H1 (cell line): ENCODE data around the gene OTOF. TPM values are rescaled to one million over a fixed set of nuclear protein-coding genes. Genes with fewer than 3 reads are reported as not detected.

ENCODE experiments used
- CTCF ChIA-PET: fragments of 300-600 bp; sonication (Branson Sonifier 250); formaldehyde crosslinking; loops from one replicate; lab custom pipeline; 2021; ENCODE audit not compliant: partially characterized antibody; lab: Charles Lee
- POLR2A ChIA-PET: fragments of 300-600 bp; sonication (Branson Sonifier 250); formaldehyde crosslinking; loops from one replicate; lab custom pipeline; 2021; ENCODE audit warnings: inconsistent platforms; ENCODE audit not compliant: partially characterized antibody; lab: Charles Lee
- DNase-seq, 2 experiments: peaks; one replicate each; pipeline versions ENCODE4 v3.0.0 to v3.0.0-alpha.2; 2010 to 2022; ENCODE audit warnings: low spot score in 2 of 2, low read depth in 1 of 2, mixed read lengths in 1 of 2
- FAIRE-seq: peaks from 2 replicates; lab custom pipeline; 2011; peaks lifted over from hg19 to GRCh38; lab: Jason Lieb, UNC
- H2AFZ ChIP-seq: 2 replicates; pipeline ENCODE4 v1.8.1; 2012; ENCODE audit warnings: low read length, inconsistent platforms
- H2AK5ac ChIP-seq: 2 replicates; pipeline ENCODE4 v1.6.1; 2013; ENCODE audit warnings: low read depth, low read length
- H2BK120ac ChIP-seq: replicated peaks from 2 replicates; pipeline ENCODE3; 2013; ENCODE audit warnings: low read depth, low read length, inconsistent platforms
- H2BK12ac ChIP-seq: 2 replicates; pipeline ENCODE4 v1.6.1; 2013; ENCODE audit warnings: low read depth, low read length
- H2BK15ac ChIP-seq: 2 replicates; pipeline ENCODE4 v1.6.1; 2013; ENCODE audit warnings: low read length
- H2BK20ac ChIP-seq: 2 replicates; pipeline ENCODE4 v1.6.1; 2013; ENCODE audit warnings: low read length
- H2BK5ac ChIP-seq: 2 replicates; pipeline ENCODE4 v1.6.1; 2013; ENCODE audit warnings: low read depth, low read length
- H3K14ac ChIP-seq: 2 replicates; pipeline ENCODE4 v1.6.1; 2013; ENCODE audit warnings: inconsistent platforms; ENCODE audit not compliant: insufficient read length
- H3K18ac ChIP-seq: 2 replicates; pipeline ENCODE4 v1.6.1; 2013; ENCODE audit warnings: low read length; ENCODE audit errors: extremely low read depth
- H3K23ac ChIP-seq: 2 replicates; pipeline ENCODE4 v1.6.1; 2013; ENCODE audit warnings: inconsistent platforms; ENCODE audit not compliant: insufficient read length
- H3K23me2 ChIP-seq: 2 replicates; pipeline ENCODE4 v1.6.1; 2013; ENCODE audit warnings: low read depth, low read length
- H3K27ac ChIP-seq: 2 replicates; pipeline ENCODE4 v1.6.1; 2011; ENCODE audit warnings: low read depth, low read length, inconsistent platforms
- H3K27me3 ChIP-seq, 4 experiments: replicated peaks in 1 of 4; 1 replicate in 1 of 4; 2 replicates in 3 of 4; pipeline versions ENCODE4 v1.6.1 to v1.8.1; 2011 to 2013; ENCODE audit warnings: low read length in 3 of 4, mild to moderate bottlenecking in 3 of 4, inconsistent platforms in 2 of 4, mixed read lengths in 2 of 4, moderate library complexity in 1 of 4; ENCODE audit not compliant: control insufficient read depth in 3 of 4, insufficient read depth in 3 of 4; ENCODE audit errors: extremely low read depth in 1 of 4
- H3K36me3 ChIP-seq, 4 experiments: 2 replicates each; pipeline versions ENCODE4 v1.6.1 to v1.8.1; 2011 to 2013; ENCODE audit warnings: mild to moderate bottlenecking in 4 of 4, low read length in 3 of 4, moderate library complexity in 2 of 4, control low read depth in 1 of 4, inconsistent platforms in 1 of 4; ENCODE audit not compliant: insufficient read depth in 4 of 4, control insufficient read depth in 2 of 4
- H3K4ac ChIP-seq: replicated peaks from 2 replicates; pipeline ENCODE3; 2013; ENCODE audit warnings: low read length, low read depth, mixed read lengths, inconsistent platforms; ENCODE audit not compliant: insufficient read length
- H3K4me1 ChIP-seq, 4 experiments: replicated peaks in 1 of 4; 1 replicate in 1 of 4; 2 replicates in 3 of 4; pipeline versions ENCODE4 v1.6.1 to v1.8.1; 2011 to 2013; ENCODE audit warnings: low read length in 3 of 4, inconsistent platforms in 2 of 4, mixed read lengths in 1 of 4; ENCODE audit not compliant: insufficient read depth in 4 of 4, control insufficient read depth in 3 of 4
- H3K4me2 ChIP-seq, 2 experiments: 2 replicates each; pipeline versions ENCODE4 v1.6.1 to v1.8.1; 2011 to 2013; ENCODE audit warnings: low read depth in 2 of 2, low read length in 2 of 2, control low read depth in 1 of 2, inconsistent platforms in 1 of 2, mild to moderate bottlenecking in 1 of 2; ENCODE audit not compliant: insufficient read depth in 1 of 2
- H3K4me3 ChIP-seq, 4 experiments: fragments of 200-600, 300-600 bp in 1 of 4; sonication (generic), shearing (Covaris generic), sonication (Bioruptor Twin) in 1 of 4; 2 replicates each; pipeline versions ENCODE4 v1.5.1 to v1.8.1; 2011 to 2016; ENCODE audit warnings: low read length in 4 of 4, low read depth in 3 of 4, control low read depth in 2 of 4, inconsistent platforms in 2 of 4, mild to moderate bottlenecking in 2 of 4, mixed read lengths in 1 of 4, moderate library complexity in 1 of 4; ENCODE audit not compliant: insufficient read depth in 2 of 4; ENCODE audit errors: extremely low read depth in 1 of 4
- H3K56ac ChIP-seq: replicated peaks from 2 replicates; pipeline ENCODE3; 2013; ENCODE audit warnings: low read depth, mild to moderate bottlenecking, mixed read lengths, low read length, inconsistent platforms; ENCODE audit not compliant: insufficient read length
- H3K79me1 ChIP-seq: 2 replicates; pipeline ENCODE4 v1.6.1; 2013; ENCODE audit warnings: low read depth, low read length, control low read depth
- H3K79me2 ChIP-seq, 2 experiments: 2 replicates each; pipeline versions ENCODE4 v1.6.1 to v1.8.1; 2012 to 2013; ENCODE audit warnings: low read length in 2 of 2, mild to moderate bottlenecking in 2 of 2, inconsistent platforms in 1 of 2; ENCODE audit not compliant: insufficient read depth in 2 of 2, control insufficient read depth in 1 of 2
- H3K9ac ChIP-seq, 4 experiments: replicated peaks in 1 of 4; 1 replicate in 1 of 4; 2 replicates in 3 of 4; pipeline versions ENCODE4 v1.6.1 to v1.8.1; 2011 to 2013; ENCODE audit warnings: low read depth in 3 of 4, low read length in 3 of 4, control low read depth in 2 of 4, mild to moderate bottlenecking in 2 of 4, moderate library complexity in 2 of 4, inconsistent platforms in 1 of 4; ENCODE audit errors: extremely low read depth in 1 of 4
- H3K9me3 ChIP-seq, 2 experiments: 2 replicates each; pipeline versions ENCODE4 v1.6.1 to v1.8.1; 2012 to 2013; ENCODE audit warnings: mild to moderate bottlenecking in 2 of 2, moderate library complexity in 2 of 2, control low read depth in 1 of 2, inconsistent platforms in 1 of 2, low read depth in 1 of 2, low read length in 1 of 2, mixed read lengths in 1 of 2; ENCODE audit not compliant: insufficient read depth in 2 of 2
- H4K20me1 ChIP-seq, 2 experiments: replicated peaks in 1 of 2; 2 replicates each; pipeline versions ENCODE3 to v1.8.1; 2011 to 2013; ENCODE audit warnings: inconsistent platforms in 2 of 2, low read length in 2 of 2, mild to moderate bottlenecking in 1 of 2; ENCODE audit not compliant: insufficient read depth in 2 of 2, control insufficient read depth in 1 of 2
- H4K5ac ChIP-seq: 2 replicates; pipeline ENCODE4 v1.6.1; 2013; ENCODE audit warnings: low read length, low read depth, mixed read lengths, inconsistent platforms; ENCODE audit not compliant: insufficient read length
- H4K8ac ChIP-seq: 2 replicates; pipeline ENCODE4 v1.8.0; 2013; ENCODE audit warnings: mild to moderate bottlenecking, moderate library complexity, low read length, inconsistent platforms; ENCODE audit not compliant: insufficient read depth; ENCODE audit errors: extremely low read depth
- H4K91ac ChIP-seq: replicated peaks from 2 replicates; pipeline ENCODE3; 2013; ENCODE audit warnings: low read length, mixed read lengths, inconsistent platforms; ENCODE audit not compliant: insufficient read length
- FOSL1 ChIP-seq: IDR thresholded peaks from 2 replicates; pipeline ENCODE4 v1.6.1; 2011; ENCODE audit warnings: mild to moderate bottlenecking, low read depth, low read length, moderate library complexity; ENCODE audit not compliant: insufficient read depth
- RAD21 ChIP-seq, 2 experiments: IDR thresholded peaks in 1 of 2; conservative IDR thresholded peaks in 1 of 2; 2 replicates each; pipeline ENCODE4 v1.6.1; 2011; ENCODE audit warnings: low read depth in 2 of 2, low read length in 2 of 2, improper control_type of control experiment in 1 of 2, inconsistent platforms in 1 of 2, mild to moderate bottlenecking in 1 of 2, moderate library complexity in 1 of 2
- WGBS, 2 experiments: shearing (Covaris generic) in 1 of 2; methylation state at CpG; one replicate each; pipeline versions ENCODE4 v1.1.6 to v1.1.7; 2013 to 2015; ENCODE audit warnings: low lambda C conversion rate in 2 of 2, mixed read lengths in 2 of 2, inconsistent platforms in 1 of 2, low coverage in 1 of 2, missing lambda C conversion rate in 1 of 2; ENCODE audit not compliant: insufficient replicate concordance in 2 of 2, insufficient coverage in 1 of 2, insufficient read length in 1 of 2; ENCODE audit errors: extremely low coverage in 1 of 2, missing lambda C conversion rate in 1 of 2; 5-methylcytosine and 5-hydroxymethylcytosine counted together
- polyA plus RNA-seq, 7 experiments: library from polyadenylated mRNA; depleted of rRNA in 3 of 7; stranded (reverse) in 5 of 7; unstranded in 2 of 7; fragments of >200 nt in 5 of 7; fragments of 200-250 nt in 2 of 7; gene quantifications; 1 replicate in 5 of 7; 2 replicates in 1 of 7; 4 replicates in 1 of 7; pipeline versions ENCODE4 v1.2.1 to v1.2.3, GENCODE V29; 2011 to 2013; ENCODE audit warnings: missing spikeins in 2 of 7, mixed read lengths in 2 of 7
- total RNA-seq: library from RNA; stranded (reverse); fragmentation: NEBNext Ultra II Directional; extraction: Animal tissue kit (Norgen Biotek cat#: 25700); gene quantifications from 2 replicates; pipeline ENCODE4 v1.2.1, GENCODE V29; 2021
- TF ChIP-seq, protein P1 (sequence below), 3 experiments: IDR thresholded peaks; 1 replicate in 2 of 3; 2 replicates in 1 of 3; pipeline versions ENCODE4 v1.5.1 to v1.6.1; 2011; ENCODE audit warnings: low read length in 3 of 3, mild to moderate bottlenecking in 3 of 3, inconsistent platforms in 2 of 3, low read depth in 1 of 3, moderate library complexity in 1 of 3; ENCODE audit not compliant: insufficient read depth in 1 of 3; ENCODE audit errors: control extremely low read depth in 1 of 3

The OTOF gene
- total and polyA plus RNA-seq, 2 of the 8 experiments (the other 6 are each of a cell fraction or from before 2014, with no cell fraction given), result 0.06 TPM; not detected in 1

DNA sequence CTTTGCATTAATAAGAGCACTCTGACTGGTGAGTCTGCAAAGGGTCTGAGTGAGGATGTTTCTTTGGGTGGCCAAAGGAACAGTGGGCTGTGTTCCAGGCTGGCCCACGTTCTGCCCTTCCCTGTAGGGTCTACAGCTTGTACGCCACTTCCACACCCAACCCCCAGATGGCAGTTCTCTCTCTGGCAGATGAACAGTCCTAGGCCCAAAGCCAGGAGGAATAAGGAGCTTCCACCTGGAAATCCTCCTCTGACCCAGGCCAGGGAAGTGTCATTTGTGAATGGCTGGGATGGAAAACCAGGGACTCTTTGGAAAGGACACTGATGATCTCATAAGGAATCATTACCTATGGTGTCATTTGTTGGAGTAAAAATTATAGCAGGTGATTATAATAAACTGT, 6.6 kb downstream of the OTOF start:
- Histone ChIP-seq H2BK12ac (no peak overlapping the region), H2BK15ac (no peak overlapping the region), H2AFZ (no peak overlapping the region), H3K9ac (no peak overlapping the region), H3K27me3 (peaks cover 0 to 3% (median 0%) of the 10 kb centered on the region in 4 experiments; a peak in 1 of 7 replicates), H3K27ac (no peak overlapping the region), H4K91ac (no peak overlapping the region), H3K9me3 (no peaks in the 10 kb centered on the region; a peak in 1 of 4 replicates), H3K14ac (no peak overlapping the region), H3K79me1 (no peaks in the 10 kb centered on the region), H3K23ac (no peak overlapping the region), H3K18ac (no peak overlapping the region), H2AK5ac (no peak overlapping the region; the same call in 1 of the 2 replicates), H3K4me3 (no peak overlapping the region), H3K36me3 (no peaks in the 10 kb centered on the region), H2BK20ac (no peak overlapping the region), H4K8ac (no peak overlapping the region), H4K5ac (no peak overlapping the region), H3K79me2 (no peaks in the 10 kb centered on the region), H3K23me2 (peaks cover 6% of the 10 kb centered on the region; the same call in 1 of the 2 replicates), H3K56ac (no peak overlapping the region), H2BK5ac (no peak overlapping the region; the same call in 1 of the 2 replicates), H2BK120ac (no peak overlapping the region), H3K4me2 (no peak overlapping the region), H3K4ac (no peak overlapping the region), H4K20me1 (peaks cover 0 to 6% of the 10 kb centered on the region in 2 experiments), H3K4me1 (peaks cover 0 to 3% (median 0%) of the 10 kb centered on the region in 4 experiments; a peak in 2 of 7 replicates)
- TF ChIP-seq RAD21 (IDR thresholded peaks at IDR 0.05 in 1 of 2, conservative IDR thresholded peaks at IDR 0.05 in 1 of 2; ENCODE audit: low read depth in 2 of 2, low read length in 2 of 2), result peak; percentile 36 to 51; a peak in 3 of 4 replicates
- TF ChIP-seq, protein P1, sequence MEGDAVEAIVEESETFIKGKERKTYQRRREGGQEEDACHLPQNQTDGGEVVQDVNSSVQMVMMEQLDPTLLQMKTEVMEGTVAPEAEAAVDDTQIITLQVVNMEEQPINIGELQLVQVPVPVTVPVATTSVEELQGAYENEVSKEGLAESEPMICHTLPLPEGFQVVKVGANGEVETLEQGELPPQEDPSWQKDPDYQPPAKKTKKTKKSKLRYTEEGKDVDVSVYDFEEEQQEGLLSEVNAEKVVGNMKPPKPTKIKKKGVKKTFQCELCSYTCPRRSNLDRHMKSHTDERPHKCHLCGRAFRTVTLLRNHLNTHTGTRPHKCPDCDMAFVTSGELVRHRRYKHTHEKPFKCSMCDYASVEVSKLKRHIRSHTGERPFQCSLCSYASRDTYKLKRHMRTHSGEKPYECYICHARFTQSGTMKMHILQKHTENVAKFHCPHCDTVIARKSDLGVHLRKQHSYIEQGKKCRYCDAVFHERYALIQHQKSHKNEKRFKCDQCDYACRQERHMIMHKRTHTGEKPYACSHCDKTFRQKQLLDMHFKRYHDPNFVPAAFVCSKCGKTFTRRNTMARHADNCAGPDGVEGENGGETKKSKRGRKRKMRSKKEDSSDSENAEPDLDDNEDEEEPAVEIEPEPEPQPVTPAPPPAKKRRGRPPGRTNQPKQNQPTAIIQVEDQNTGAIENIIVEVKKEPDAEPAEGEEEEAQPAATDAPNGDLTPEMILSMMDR (IDR thresholded peaks at IDR 0.05; ENCODE audit: control extremely low read depth in 1 of 3, insufficient read depth in 1 of 3, low read depth in 1 of 3, low read length in 3 of 3), result peak in 2 of 3 experiments; percentile 55 to 57; a peak in 3 of 4 replicates
- TF ChIP-seq FOSL1, result no peak
- ChIA-PET CTCF (interaction anchor here (0.6 to 8.2 kb wide), 20 partner anchors 10 to 254 kb away, joined by 3 to 68 read pairs (median 4); no protein-coding TSS in a partner anchor), POLR2A (no interaction called here)
- WGBS, 2 experiments, result 59% methylated on average over 2 of the region's 2 CpGs; no CpG with 5 or more reads in 1 of the 2 experiments
- no peak for DNase-seq
- no peak for FAIRE-seq
